Stimulated activated CD8-positive, alpha-beta memory T cell treated with anti-CD3 and anti-CD28 coated beads, Interleukin-7, amount 100 ng/mL, for 24 hours (primary cell): Measurements from ENCODE around the gene RPAIN.
A peak's percentile ranks its signal among the peaks of the same experiment; 100 is the strongest.
"Not testable (repeated sequence)": the region's sequence is repeated elsewhere in the genome, so short reads cannot be mapped to it uniquely, and the experiment has no call there.

ENCODE experiments used
- DNase-seq: peaks from one replicate; pipeline ENCODE4 v3.0.0-alpha.2; 2020; ENCODE audit warnings: low read depth

Gene RPAIN

GRCh38 chr17:5429191-5429887 is 9.4 kb downstream of the RPAIN start:
- no peak for DNase-seq

GRCh38 chr17:5430413-5430999 is 10.5 kb downstream of the RPAIN start:
- DNase-seq = no peak

- not testable (repeated sequence) for DNase-seq
Observed at GRCh38 chr17:5431234-5431633, 11.3 kb downstream of the RPAIN start.

GRCh38 chr17:5431949-5432556 is 12.1 kb downstream of the RPAIN start:
- no peak for DNase-seq

GRCh38 chr17:5434984-5435383 is 15.0 kb downstream of the RPAIN start:
- DNase-seq = no peak

GRCh38 chr17:5435781-5436315 is 15.9 kb downstream of the RPAIN start:
- not testable (repeated sequence) for DNase-seq

- DNase-seq = no peak
Observed at GRCh38 chr17:5437721-5438317, 17.8 kb downstream of the RPAIN start.

GRCh38 chr17:5438716-5439445 is 18.9 kb downstream of the RPAIN start, which contains the start of gene C1QBP:
Gene C1QBP (minus strand): TSS chr17:5439155. CDS start chr17:5439073, 82 bp downstream.
- peak; percentile 79 for DNase-seq

GRCh38 chr17:5439446-5439764 is 19.4 kb downstream of the RPAIN start:
- DNase-seq = no peak

GRCh38 chr17:5443728-5444127 is 23.7 kb downstream of the RPAIN start:
- DNase-seq = no peak

GRCh38 chr17:5444209-5444608 is 24.2 kb downstream of the RPAIN start:
- DNase-seq = no peak

- DNase-seq = no peak
Observed at GRCh38 chr17:5446786-5447185, 26.8 kb downstream of the RPAIN start.

- no peak for DNase-seq
Observed at GRCh38 chr17:5464717-5465507, 44.9 kb downstream of the RPAIN start.

GRCh38 chr17:5466295-5466694 is 46.3 kb downstream of the RPAIN start:
- DNase-seq = no peak

GRCh38 chr17:5467416-5467815 is 47.4 kb downstream of the RPAIN start:
- DNase-seq = no peak

GRCh38 chr17:5468075-5468473 is 48.1 kb downstream of the RPAIN start:
- no peak for DNase-seq

- DNase-seq = no peak
Observed at GRCh38 chr17:5472511-5472910, 52.5 kb downstream of the RPAIN start.

GRCh38 chr17:5473906-5474305 is 53.9 kb downstream of the RPAIN start:
- no peak for DNase-seq

- DNase-seq = no peak
Observed at GRCh38 chr17:5478992-5479391, 59.0 kb downstream of the RPAIN start.

GRCh38 chr17:5480962-5481361 is 61.0 kb downstream of the RPAIN start:
- no peak for DNase-seq

GRCh38 chr17:5481451-5481850 is 61.5 kb downstream of the RPAIN start:
- DNase-seq = no peak
